ENCODE data around the gene FAM163B. TPM values are rescaled to one million over a fixed set of nuclear protein-coding genes. Genes with fewer than 3 reads are reported as not detected.

FAM163B gene
- polyA plus RNA-seq, 1 experiment = not detected

- Histone ChIP-seq H3K4me3 (ENCODE audit: low read depth, low read length) (no peak overlapping the region), H3K36me3 (ENCODE audit: control insufficient read depth, insufficient read depth, low read length) (no peaks in the 10 kb centered on the region), H3K27me3 (ENCODE audit: control insufficient read depth, insufficient read depth, low read length) (peaks cover 10% of the 10 kb centered on the region)
- POLR2A ChIA-PET = no interaction called here
- CTCF ChIA-PET = no interaction called here
- TF ChIP-seq CTCF (IDR thresholded peaks at IDR 0.05; ENCODE audit: insufficient read depth, low read depth, low read length) = no peak
- DNase-seq (ENCODE audit: low read depth) = no peak
Observed at GRCh38 chr9:133571896-133572595, 37.1 kb downstream of the FAM163B start.

GRCh38 chr9:133571391-133571890, 37.7 kb downstream of the FAM163B start:
- ChIA-PET POLR2A (no interaction called here), CTCF (no interaction called here)
- DNase-seq (ENCODE audit: low read depth) = no peak
- H3K27me3 ChIP-seq (ENCODE audit: control insufficient read depth, insufficient read depth, low read length) = peaks cover 10% of the 10 kb centered on the region
- no peak for TF ChIP-seq CTCF (IDR thresholded peaks at IDR 0.05; ENCODE audit: insufficient read depth, low read depth, low read length)
- H3K36me3 ChIP-seq (ENCODE audit: control insufficient read depth, insufficient read depth, low read length) = no peaks in the 10 kb centered on the region
- no peak overlapping the region for H3K4me3 ChIP-seq (ENCODE audit: low read depth, low read length)

- H3K27me3 ChIP-seq (ENCODE audit: control insufficient read depth, insufficient read depth, low read length) = peaks cover 12% of the 10 kb centered on the region
- CTCF ChIA-PET = no interaction called here
- POLR2A ChIA-PET = no interaction called here
- no peak for TF ChIP-seq CTCF (IDR thresholded peaks at IDR 0.05; ENCODE audit: insufficient read depth, low read depth, low read length)
- no peaks in the 10 kb centered on the region for H3K36me3 ChIP-seq (ENCODE audit: control insufficient read depth, insufficient read depth, low read length)
- no peak for DNase-seq (ENCODE audit: low read depth)
- no peak overlapping the region for H3K4me3 ChIP-seq (ENCODE audit: low read depth, low read length)
Observed at GRCh38 chr9:133570691-133571080, 38.5 kb downstream of the FAM163B start.

- ChIA-PET CTCF (interaction anchor here (0.6 kb wide), 1 partner anchor 168 kb away, joined by 4 read pairs; the partner anchor contains the start of gene SARDH), POLR2A (no interaction called here)
- DNase-seq (ENCODE audit: low read depth) = no peak
- no peaks in the 10 kb centered on the region for H3K36me3 ChIP-seq (ENCODE audit: control insufficient read depth, insufficient read depth, low read length)
- H3K4me3 ChIP-seq (ENCODE audit: low read depth, low read length) = no peak overlapping the region
- TF ChIP-seq CTCF (IDR thresholded peaks at IDR 0.05; ENCODE audit: insufficient read depth, low read depth, low read length) = no peak
- H3K27me3 ChIP-seq (ENCODE audit: control insufficient read depth, insufficient read depth, low read length) = peaks cover 12% of the 10 kb centered on the region
Observed at GRCh38 chr9:133569891-133570690, 39.1 kb downstream of the FAM163B start.

GRCh38 chr9:133569121-133569785, 39.9 kb downstream of the FAM163B start:
- peaks cover 14% of the 10 kb centered on the region for H3K27me3 ChIP-seq (ENCODE audit: control insufficient read depth, insufficient read depth, low read length)
- no peak for DNase-seq (ENCODE audit: low read depth)
- no peak overlapping the region for H3K4me3 ChIP-seq (ENCODE audit: low read depth, low read length)
- ChIA-PET POLR2A (no interaction called here), CTCF (interaction anchor here (0.6 kb wide), 1 partner anchor 169 kb away, joined by 4 read pairs; the partner anchor contains the start of gene SARDH)
- no peaks in the 10 kb centered on the region for H3K36me3 ChIP-seq (ENCODE audit: control insufficient read depth, insufficient read depth, low read length)
- no peak for TF ChIP-seq CTCF (IDR thresholded peaks at IDR 0.05; ENCODE audit: insufficient read depth, low read depth, low read length)
